ENCODE results near the gene HS1BP3.

The HS1BP3 gene

GRCh38 chr2:20635675-20636584, 15.0 kb downstream of the HS1BP3 start:
- H3K36me3 ChIP-seq (ENCODE audit: control insufficient read depth, insufficient read depth, low read length): no peaks in the 10 kb centered on the region
- H3K9me3 ChIP-seq (ENCODE audit: control insufficient read depth, low read length): no peaks in the 10 kb centered on the region
- no peak overlapping the region for H3K27ac ChIP-seq (ENCODE audit: insufficient read depth, low read depth, low read length, poor library complexity, severe bottlenecking)
- peaks cover 5% of the 10 kb centered on the region for H3K4me1 ChIP-seq (ENCODE audit: control insufficient read depth, insufficient read depth, low read length)
- WGBS, 2 experiments: 35 to 37% methylated on average over 32 of the region's 32 CpGs
- H3K27me3 ChIP-seq (ENCODE audit: control insufficient read depth, insufficient read depth, low read length, poor library complexity, severe bottlenecking): no peaks in the 10 kb centered on the region
- H3K4me3 ChIP-seq (ENCODE audit: insufficient read depth, low read depth, low read length): no peak overlapping the region

GRCh38 chr2:20635113-20635510, 15.8 kb downstream of the HS1BP3 start:
- H3K4me1 ChIP-seq (ENCODE audit: control insufficient read depth, insufficient read depth, low read length): peaks cover 5% of the 10 kb centered on the region
- no peaks in the 10 kb centered on the region for H3K9me3 ChIP-seq (ENCODE audit: control insufficient read depth, low read length)
- no peak overlapping the region for H3K4me3 ChIP-seq (ENCODE audit: insufficient read depth, low read depth, low read length)
- no peak overlapping the region for H3K27ac ChIP-seq (ENCODE audit: insufficient read depth, low read depth, low read length, poor library complexity, severe bottlenecking)
- no peaks in the 10 kb centered on the region for H3K27me3 ChIP-seq (ENCODE audit: control insufficient read depth, insufficient read depth, low read length, poor library complexity, severe bottlenecking)
- no peaks in the 10 kb centered on the region for H3K36me3 ChIP-seq (ENCODE audit: control insufficient read depth, insufficient read depth, low read length)
- WGBS, 2 experiments: 87 to 90% methylated on average over 5 of the region's 5 CpGs

GRCh38 chr2:20634507-20635112, 16.3 kb downstream of the HS1BP3 start:
- no peaks in the 10 kb centered on the region for H3K9me3 ChIP-seq (ENCODE audit: control insufficient read depth, low read length)
- H3K4me1 ChIP-seq (ENCODE audit: control insufficient read depth, insufficient read depth, low read length): peaks cover 5% of the 10 kb centered on the region
- no peak overlapping the region for H3K27ac ChIP-seq (ENCODE audit: insufficient read depth, low read depth, low read length, poor library complexity, severe bottlenecking)
- WGBS, 2 experiments: 90 to 91% methylated on average over 9 of the region's 9 CpGs
- no peaks in the 10 kb centered on the region for H3K27me3 ChIP-seq (ENCODE audit: control insufficient read depth, insufficient read depth, low read length, poor library complexity, severe bottlenecking)
- no peaks in the 10 kb centered on the region for H3K36me3 ChIP-seq (ENCODE audit: control insufficient read depth, insufficient read depth, low read length)
- no peak overlapping the region for H3K4me3 ChIP-seq (ENCODE audit: insufficient read depth, low read depth, low read length)

GRCh38 chr2:20633794-20634506, 16.9 kb downstream of the HS1BP3 start:
- 89 to 92% methylated on average over 18 of the region's 18 CpGs for WGBS, 2 experiments
- no peaks in the 10 kb centered on the region for H3K36me3 ChIP-seq (ENCODE audit: control insufficient read depth, insufficient read depth, low read length)
- peaks cover 5% of the 10 kb centered on the region for H3K4me1 ChIP-seq (ENCODE audit: control insufficient read depth, insufficient read depth, low read length)
- H3K4me3 ChIP-seq (ENCODE audit: insufficient read depth, low read depth, low read length): no peak overlapping the region
- no peaks in the 10 kb centered on the region for H3K27me3 ChIP-seq (ENCODE audit: control insufficient read depth, insufficient read depth, low read length, poor library complexity, severe bottlenecking)
- H3K9me3 ChIP-seq (ENCODE audit: control insufficient read depth, low read length): no peaks in the 10 kb centered on the region
- H3K27ac ChIP-seq (ENCODE audit: insufficient read depth, low read depth, low read length, poor library complexity, severe bottlenecking): no peak overlapping the region

- no peaks in the 10 kb centered on the region for H3K9me3 ChIP-seq (ENCODE audit: control insufficient read depth, low read length)
- no peaks in the 10 kb centered on the region for H3K27me3 ChIP-seq (ENCODE audit: control insufficient read depth, insufficient read depth, low read length, poor library complexity, severe bottlenecking)
- no peak overlapping the region for H3K4me3 ChIP-seq (ENCODE audit: insufficient read depth, low read depth, low read length)
- WGBS, 2 experiments: 87 to 94% methylated on average over 4 of the region's 4 CpGs
- H3K27ac ChIP-seq (ENCODE audit: insufficient read depth, low read depth, low read length, poor library complexity, severe bottlenecking): no peak overlapping the region
- H3K4me1 ChIP-seq (ENCODE audit: control insufficient read depth, insufficient read depth, low read length): peaks cover 5% of the 10 kb centered on the region
- no peaks in the 10 kb centered on the region for H3K36me3 ChIP-seq (ENCODE audit: control insufficient read depth, insufficient read depth, low read length)
Measured at GRCh38 chr2:20633001-20633400, 17.9 kb downstream of the HS1BP3 start.

GRCh38 chr2:20632446-20632990, 18.4 kb downstream of the HS1BP3 start:
- Histone ChIP-seq H3K4me3 (ENCODE audit: insufficient read depth, low read depth, low read length) (no peak overlapping the region), H3K9me3 (ENCODE audit: control insufficient read depth, low read length) (no peaks in the 10 kb centered on the region), H3K27ac (ENCODE audit: insufficient read depth, low read depth, low read length, poor library complexity, severe bottlenecking) (no peak overlapping the region), H3K27me3 (ENCODE audit: control insufficient read depth, insufficient read depth, low read length, poor library complexity, severe bottlenecking) (no peaks in the 10 kb centered on the region), H3K4me1 (ENCODE audit: control insufficient read depth, insufficient read depth, low read length) (peaks cover 5% of the 10 kb centered on the region), H3K36me3 (ENCODE audit: control insufficient read depth, insufficient read depth, low read length) (no peaks in the 10 kb centered on the region)
- WGBS, 2 experiments: 88 to 89% methylated on average over 7 of the region's 7 CpGs

GRCh38 chr2:20631617-20632307, 19.1 kb downstream of the HS1BP3 start:
- WGBS, 2 experiments: 89 to 90% methylated on average over 6 of the region's 6 CpGs
- H3K4me3 ChIP-seq (ENCODE audit: insufficient read depth, low read depth, low read length): no peak overlapping the region
- H3K4me1 ChIP-seq (ENCODE audit: control insufficient read depth, insufficient read depth, low read length): peaks cover 5% of the 10 kb centered on the region
- H3K9me3 ChIP-seq (ENCODE audit: control insufficient read depth, low read length): no peaks in the 10 kb centered on the region
- H3K27me3 ChIP-seq (ENCODE audit: control insufficient read depth, insufficient read depth, low read length, poor library complexity, severe bottlenecking): no peaks in the 10 kb centered on the region
- H3K36me3 ChIP-seq (ENCODE audit: control insufficient read depth, insufficient read depth, low read length): no peaks in the 10 kb centered on the region
- H3K27ac ChIP-seq (ENCODE audit: insufficient read depth, low read depth, low read length, poor library complexity, severe bottlenecking): no peak overlapping the region

- peaks cover 5% of the 10 kb centered on the region for H3K4me1 ChIP-seq (ENCODE audit: control insufficient read depth, insufficient read depth, low read length)
- no peaks in the 10 kb centered on the region for H3K27me3 ChIP-seq (ENCODE audit: control insufficient read depth, insufficient read depth, low read length, poor library complexity, severe bottlenecking)
- H3K36me3 ChIP-seq (ENCODE audit: control insufficient read depth, insufficient read depth, low read length): no peaks in the 10 kb centered on the region
- no peak overlapping the region for H3K4me3 ChIP-seq (ENCODE audit: insufficient read depth, low read depth, low read length)
- H3K27ac ChIP-seq (ENCODE audit: insufficient read depth, low read depth, low read length, poor library complexity, severe bottlenecking): no peak overlapping the region
- no peaks in the 10 kb centered on the region for H3K9me3 ChIP-seq (ENCODE audit: control insufficient read depth, low read length)
- 94 to 95% methylated on average over 4 of the region's 4 CpGs for WGBS, 2 experiments
Measured at GRCh38 chr2:20630967-20631366, 19.9 kb downstream of the HS1BP3 start.

GRCh38 chr2:20629581-20630171, 21.2 kb downstream of the HS1BP3 start:
- WGBS, 2 experiments: 80 to 86% methylated on average over 12 of the region's 12 CpGs
- Histone ChIP-seq H3K27ac (ENCODE audit: insufficient read depth, low read depth, low read length, poor library complexity, severe bottlenecking) (no peak overlapping the region), H3K4me3 (ENCODE audit: insufficient read depth, low read depth, low read length) (no peak overlapping the region), H3K36me3 (ENCODE audit: control insufficient read depth, insufficient read depth, low read length) (no peaks in the 10 kb centered on the region), H3K9me3 (ENCODE audit: control insufficient read depth, low read length) (no peaks in the 10 kb centered on the region), H3K4me1 (ENCODE audit: control insufficient read depth, insufficient read depth, low read length) (no peaks in the 10 kb centered on the region), H3K27me3 (ENCODE audit: control insufficient read depth, insufficient read depth, low read length, poor library complexity, severe bottlenecking) (no peaks in the 10 kb centered on the region)

Measured in ectodermal cell (in vitro differentiated cells).